Fibroblast of mammary gland (primary cell): ENCODE results near the gene TLX1.
"Not testable (repeated sequence)": the region's sequence is repeated elsewhere in the genome, so short reads cannot be mapped to it uniquely, and the experiment has no call there.

Source experiments
- DNase-seq: peaks from one replicate; pipeline ENCODE4 v3.0.0-alpha.2; 2010; ENCODE audit warnings: low read depth
- H3K4me3 ChIP-seq: 2 replicates; pipeline ENCODE4 v1.5.1; 2011; ENCODE audit warnings: low read depth, mild to moderate bottlenecking, low read length, moderate library complexity; ENCODE audit not compliant: control insufficient read depth
- CTCF ChIP-seq: conservative IDR thresholded peaks from 2 replicates; pipeline ENCODE4 v1.5.1; 2011; ENCODE audit warnings: low read depth, low read length, inconsistent platforms; ENCODE audit not compliant: control insufficient read depth, insufficient read depth

The TLX1 gene

GRCh38 chr10:101146392-101147251 lies 15.5 kb downstream of the TLX1 start:
- no peak overlapping the region for H3K4me3 ChIP-seq
- DNase-seq: no peak
- no peak for TF ChIP-seq CTCF

- no peak for DNase-seq
- TF ChIP-seq CTCF: no peak
- H3K4me3 ChIP-seq: no peak overlapping the region
These were observed 20.3 kb downstream of the TLX1 start for GRCh38 chr10:101151395-101151794.

- DNase-seq: no peak
- no peak overlapping the region for H3K4me3 ChIP-seq
- no peak for TF ChIP-seq CTCF
These were observed 21.2 kb downstream of the TLX1 start for GRCh38 chr10:101152316-101152715.

DNA sequence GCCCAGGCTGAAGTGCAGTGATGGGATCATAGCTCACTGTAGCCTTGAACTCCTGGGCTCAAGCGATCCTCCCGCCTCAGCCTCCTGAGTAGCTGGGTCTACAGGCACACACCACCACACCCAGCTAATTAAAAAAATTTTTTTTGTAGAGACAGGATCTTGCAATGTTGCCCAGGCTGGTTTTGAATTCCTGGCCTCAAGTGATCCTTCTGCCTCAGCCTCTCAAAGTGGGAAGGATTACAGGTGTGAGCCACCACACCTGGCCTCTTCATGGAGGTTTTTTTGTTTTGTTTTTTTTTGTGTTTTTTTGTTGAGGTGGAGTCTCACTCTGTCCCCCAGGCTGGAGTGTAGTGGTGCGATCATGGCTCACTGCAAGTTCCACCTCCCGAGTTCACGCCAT lies 23.4 kb downstream of the TLX1 start:
- not testable (repeated sequence) for DNase-seq, H3K4me3 ChIP-seq

GRCh38 chr10:101155896-101156295 lies 24.8 kb downstream of the TLX1 start:
- no peak for TF ChIP-seq CTCF
- no peak for DNase-seq
- no peak overlapping the region for H3K4me3 ChIP-seq

GRCh38 chr10:101157756-101158458 lies 26.8 kb downstream of the TLX1 start:
- no peak for DNase-seq
- H3K4me3 ChIP-seq: no peak overlapping the region
- no peak for TF ChIP-seq CTCF

- TF ChIP-seq CTCF: no peak
- DNase-seq: no peak
- no peak overlapping the region for H3K4me3 ChIP-seq
These were observed 27.5 kb downstream of the TLX1 start for GRCh38 chr10:101158459-101159058.
